T47D (cell line): ENCODE results near the gene CTNNBL1.

ENCODE experiments used
- DNase-seq, 2 experiments: peaks; one replicate each; pipeline versions ENCODE4 v3.0.0 to v3.0.0-alpha.2; 2011 to 2012; ENCODE audit warnings: low read depth in 1 of 2, low spot score in 1 of 2
- JUND ChIP-seq: IDR thresholded peaks from 2 replicates; pipeline ENCODE4 v1.6.1; 2012; ENCODE audit warnings: low read depth
- in situ Hi-C: cut with HindIII; loops from 2 replicates; pipeline ENCODE4 v1.10.0; 2016; ENCODE audit warnings: low sequenced_read_pairs, low pct_unique_long_range_greater_than_20kb

The CTNNBL1 gene

DNA sequence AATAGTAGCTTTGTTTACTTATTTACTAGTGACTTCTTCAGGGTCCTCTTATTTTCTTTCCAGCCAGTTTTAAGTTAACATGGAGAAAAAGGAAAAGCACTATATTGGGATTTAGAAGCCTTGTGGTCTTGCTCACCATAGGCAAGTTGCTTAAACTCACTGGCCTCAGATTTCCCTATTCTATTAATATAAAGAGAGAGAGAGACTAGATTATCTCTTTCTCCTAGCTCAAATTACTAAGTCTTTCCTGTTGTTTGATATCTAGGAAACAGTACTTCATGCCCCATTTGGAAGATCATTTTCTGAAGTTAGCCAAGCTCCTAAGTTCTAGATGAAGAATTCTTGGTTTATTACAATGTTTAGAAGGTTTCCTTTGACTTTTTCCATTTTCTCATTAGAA, 32.5 kb downstream of the CTNNBL1 start:
- no peak for TF ChIP-seq JUND
- in situ Hi-C loops: no loop called here
- no peak for DNase-seq

DNA sequence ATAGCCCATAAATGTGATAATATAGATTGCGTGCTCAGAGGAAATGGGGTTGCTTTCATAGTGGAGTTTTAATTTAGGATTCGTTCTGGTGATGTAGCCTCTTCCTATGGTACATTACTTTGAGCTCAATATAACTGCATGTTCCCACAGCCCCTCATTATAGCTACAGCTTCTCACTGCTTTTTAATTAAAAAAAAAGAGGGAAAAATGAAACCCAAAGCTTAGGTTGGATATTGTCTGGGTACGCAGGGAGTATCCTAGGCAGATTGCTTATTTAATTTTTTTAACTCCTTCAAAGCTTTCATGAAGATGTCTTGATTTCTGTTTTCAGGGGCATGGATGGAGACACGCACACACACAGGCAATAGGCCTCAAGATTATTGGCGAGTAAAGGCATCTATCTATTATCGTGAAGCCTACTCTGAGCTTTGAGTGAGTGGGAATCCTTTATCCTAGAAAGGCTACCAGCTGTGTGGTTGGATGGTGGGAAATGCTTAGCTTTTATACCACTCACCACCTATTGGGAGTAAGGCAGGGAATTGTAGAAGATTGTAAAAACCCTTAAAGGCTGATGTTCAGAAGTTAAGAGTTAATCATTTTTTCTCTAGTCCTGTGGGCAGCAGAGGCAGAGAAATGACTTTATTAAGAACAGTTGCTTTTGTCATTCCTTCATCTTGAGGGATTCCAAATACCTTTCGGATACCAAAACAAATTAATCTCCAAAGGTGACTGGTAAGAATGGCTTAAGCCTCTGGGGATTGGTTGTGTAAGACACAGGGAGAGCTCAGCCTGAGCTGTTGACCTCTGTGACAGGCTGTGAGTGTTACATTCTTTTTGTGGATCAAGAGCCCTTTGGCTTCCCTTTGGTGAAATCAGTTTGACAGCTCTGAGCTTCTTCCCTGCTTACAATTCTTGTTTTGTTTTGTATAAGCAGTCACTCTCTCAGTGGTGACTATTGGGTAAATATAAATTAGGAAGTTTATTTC, 33.4 kb downstream of the CTNNBL1 start:
- DNase-seq: peak in 1 of 2 experiments; percentile 10
- TF ChIP-seq JUND: no peak
- in situ Hi-C loops: no loop called here

DNA sequence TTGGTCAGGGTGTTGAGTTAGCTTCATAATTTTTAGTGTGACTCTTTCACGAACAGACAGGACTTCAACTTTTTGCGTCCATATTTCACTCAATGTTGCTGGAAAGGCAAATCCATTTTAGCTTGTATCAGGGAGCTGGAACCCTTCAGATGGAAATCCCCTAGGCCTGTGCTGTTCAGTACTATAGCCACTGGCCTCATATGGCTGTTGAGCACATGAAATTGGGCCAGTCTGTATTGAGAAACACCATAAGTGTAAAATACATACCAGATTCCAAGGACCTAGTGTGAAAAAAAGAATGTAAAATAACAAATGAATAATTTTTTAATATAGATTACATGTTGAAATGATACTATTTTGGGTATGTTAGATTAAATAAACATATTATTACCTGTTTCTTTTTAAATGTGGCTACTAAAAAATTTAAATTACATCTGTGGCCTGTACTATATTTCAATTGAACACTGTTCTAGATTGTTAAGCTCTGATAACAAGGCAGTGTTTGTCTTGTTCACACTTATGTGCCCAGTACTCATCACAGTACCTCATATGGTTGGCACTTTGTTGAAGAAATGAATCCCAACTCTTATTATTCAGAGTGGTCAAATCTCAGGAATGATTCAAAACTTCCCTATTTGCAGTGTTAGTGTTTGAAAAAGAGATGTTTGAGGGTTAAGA, 34.3 kb downstream of the CTNNBL1 start:
- no peak for DNase-seq
- TF ChIP-seq JUND: no peak
- in situ Hi-C loops: no loop called here

DNA sequence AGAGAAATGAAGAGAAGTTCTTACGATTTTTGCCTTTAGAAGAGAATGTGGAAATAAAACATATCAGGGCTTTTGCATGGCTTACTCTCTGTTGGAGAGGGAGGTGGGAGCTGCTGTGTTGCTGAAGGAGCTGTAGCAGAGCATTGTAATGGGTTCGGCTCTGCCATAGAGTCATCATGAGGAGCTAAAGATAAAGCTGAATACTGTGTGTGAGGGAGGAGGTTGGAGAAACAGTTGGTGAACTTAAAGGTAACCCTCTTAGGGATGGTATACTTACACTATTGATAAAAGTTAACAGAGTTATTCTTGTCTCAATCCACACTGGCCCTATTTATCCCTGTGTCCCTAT, 34.8 kb downstream of the CTNNBL1 start:
- TF ChIP-seq JUND: no peak
- in situ Hi-C loops: no loop called here
- DNase-seq: no peak

DNA sequence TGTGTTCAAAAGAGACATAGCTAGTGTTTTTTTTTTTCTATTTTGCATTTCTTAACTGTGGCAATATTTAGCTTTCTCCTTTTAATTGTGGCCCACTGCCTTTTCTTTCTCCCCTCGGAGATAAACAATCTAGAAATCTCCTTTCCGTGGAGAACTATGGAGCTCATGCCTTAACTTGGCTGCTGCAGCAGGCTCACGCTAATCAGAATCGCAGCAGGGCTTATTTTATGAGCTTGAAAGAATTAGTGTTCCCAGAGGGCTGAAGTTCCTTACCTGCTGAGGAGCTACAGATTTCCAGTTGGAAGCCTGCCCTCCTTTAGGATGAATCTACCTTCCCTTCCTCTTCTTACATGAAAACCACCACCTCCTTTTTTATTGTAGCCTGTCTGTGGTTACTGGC, 35.6 kb downstream of the CTNNBL1 start:
- no peak for DNase-seq
- in situ Hi-C loops: no loop called here
- no peak for TF ChIP-seq JUND

DNA sequence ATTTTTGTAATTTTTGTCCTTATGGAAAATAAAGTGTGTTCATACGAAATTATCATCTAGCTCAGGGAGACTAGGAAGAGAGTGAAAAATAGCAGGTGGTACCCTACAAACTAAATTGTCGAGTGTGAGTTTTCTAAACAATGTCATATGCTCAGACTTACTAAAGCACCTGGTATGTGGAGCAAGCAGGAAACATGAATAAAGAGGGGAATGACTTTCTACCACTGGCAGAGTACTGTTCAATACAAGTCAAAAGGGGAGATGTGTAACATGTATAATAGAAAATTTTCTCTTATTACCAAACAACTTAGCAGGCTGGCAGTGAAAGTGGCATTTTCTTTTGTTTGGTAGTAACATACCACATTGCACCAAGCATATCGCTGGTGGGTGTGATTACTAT, 36.1 kb downstream of the CTNNBL1 start:
- DNase-seq: no peak
- TF ChIP-seq JUND: no peak
- in situ Hi-C loops: no loop called here

DNA sequence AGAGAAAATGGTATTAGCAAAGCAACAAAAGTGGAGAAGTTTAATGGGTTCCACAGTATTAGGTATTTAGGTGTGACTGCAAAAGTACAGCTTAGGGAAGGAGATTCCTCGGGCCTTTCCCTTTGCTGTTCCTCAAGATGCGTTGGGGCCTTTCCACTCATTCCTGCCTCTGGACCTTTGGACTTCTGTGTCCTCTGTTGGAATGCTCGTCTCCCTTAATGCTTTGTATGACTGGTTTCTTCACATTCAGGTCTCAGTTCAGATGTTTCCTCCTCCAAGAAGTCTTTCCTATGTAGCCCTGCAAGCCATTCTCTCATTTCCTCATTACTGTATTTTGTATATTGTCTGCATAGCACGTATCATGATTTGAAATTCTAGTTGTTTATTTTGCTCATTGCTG, 39.6 kb downstream of the CTNNBL1 start:
- in situ Hi-C loops: no loop called here
- no peak for TF ChIP-seq JUND
- DNase-seq: no peak

DNA sequence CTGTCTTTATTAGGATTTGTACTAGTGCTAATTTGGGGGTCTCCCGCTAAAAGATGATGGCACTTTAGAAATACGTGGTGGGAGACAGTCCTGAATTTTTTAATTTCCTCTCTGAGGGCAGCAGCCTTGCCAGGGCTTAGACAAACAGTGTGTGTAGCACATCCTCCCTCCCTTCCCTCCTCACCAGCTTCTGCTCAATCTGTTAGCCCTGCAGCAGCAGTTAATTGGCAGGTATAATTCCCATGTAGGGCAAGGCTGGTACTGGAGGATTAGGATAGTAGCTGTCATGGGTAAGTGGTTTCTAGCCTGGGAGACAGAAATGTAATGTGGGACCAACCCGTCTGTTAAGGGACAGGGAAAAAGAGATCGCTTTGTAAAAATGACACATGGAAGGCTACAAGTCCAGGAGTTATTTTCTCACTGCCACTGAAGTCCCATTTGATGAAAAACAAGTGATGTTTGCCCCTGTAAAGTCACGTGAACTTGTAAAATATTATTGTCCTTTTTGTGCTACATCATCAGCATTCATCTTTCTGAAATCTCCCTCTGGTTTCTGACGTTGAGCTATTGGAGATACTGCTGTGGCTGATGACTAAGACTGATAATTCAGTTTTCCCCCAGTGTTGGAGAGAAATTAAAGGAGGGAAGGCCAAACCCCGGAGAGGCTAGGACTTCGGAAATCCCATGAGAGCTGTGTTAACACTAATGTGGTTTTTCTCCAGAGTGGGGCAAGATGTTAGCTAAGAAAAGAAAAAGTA, 40.6 kb downstream of the CTNNBL1 start:
- TF ChIP-seq JUND: no peak
- in situ Hi-C loops: no loop called here
- no peak for DNase-seq

DNA sequence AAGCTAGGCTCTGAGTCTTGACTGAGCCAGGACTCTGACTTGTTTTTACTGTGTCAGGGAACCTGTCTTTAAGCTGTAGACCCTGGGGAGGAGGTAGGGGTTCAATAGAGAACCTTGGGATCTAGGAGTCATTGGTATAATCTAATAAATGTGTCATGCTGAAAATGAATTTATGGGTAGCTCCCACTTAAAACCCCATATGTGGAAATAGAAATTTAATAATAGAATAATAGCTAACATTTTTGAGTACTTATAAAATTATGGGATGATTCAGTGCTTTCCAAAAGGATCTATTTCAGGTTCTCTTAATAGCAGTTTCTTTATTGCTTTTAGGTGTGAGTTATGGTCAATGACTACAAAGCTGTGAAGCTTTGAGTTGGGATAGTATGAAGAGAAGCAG, 41.7 kb downstream of the CTNNBL1 start:
- no peak for TF ChIP-seq JUND
- in situ Hi-C loops: no loop called here
- DNase-seq: no peak

DNA sequence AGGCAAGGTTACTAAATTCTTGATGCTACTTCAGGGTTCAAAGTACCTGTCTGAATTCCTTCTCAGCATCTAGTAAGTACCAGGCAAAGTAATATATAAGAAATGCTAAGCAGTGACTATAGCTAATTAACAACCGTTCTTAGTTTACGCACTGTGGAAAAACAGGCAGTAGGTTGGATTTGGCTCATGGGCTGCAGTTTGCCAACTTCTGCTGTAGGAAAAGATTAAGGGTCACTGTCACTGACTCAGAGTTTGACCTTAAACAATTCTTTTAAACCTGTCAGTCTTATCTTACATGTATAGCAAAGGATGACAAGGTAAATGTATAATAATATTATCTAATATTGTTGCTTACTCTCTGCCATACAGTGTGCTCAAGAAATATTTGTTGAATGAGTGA, 42.3 kb downstream of the CTNNBL1 start:
- DNase-seq: no peak
- in situ Hi-C loops: no loop called here
- no peak for TF ChIP-seq JUND

DNA sequence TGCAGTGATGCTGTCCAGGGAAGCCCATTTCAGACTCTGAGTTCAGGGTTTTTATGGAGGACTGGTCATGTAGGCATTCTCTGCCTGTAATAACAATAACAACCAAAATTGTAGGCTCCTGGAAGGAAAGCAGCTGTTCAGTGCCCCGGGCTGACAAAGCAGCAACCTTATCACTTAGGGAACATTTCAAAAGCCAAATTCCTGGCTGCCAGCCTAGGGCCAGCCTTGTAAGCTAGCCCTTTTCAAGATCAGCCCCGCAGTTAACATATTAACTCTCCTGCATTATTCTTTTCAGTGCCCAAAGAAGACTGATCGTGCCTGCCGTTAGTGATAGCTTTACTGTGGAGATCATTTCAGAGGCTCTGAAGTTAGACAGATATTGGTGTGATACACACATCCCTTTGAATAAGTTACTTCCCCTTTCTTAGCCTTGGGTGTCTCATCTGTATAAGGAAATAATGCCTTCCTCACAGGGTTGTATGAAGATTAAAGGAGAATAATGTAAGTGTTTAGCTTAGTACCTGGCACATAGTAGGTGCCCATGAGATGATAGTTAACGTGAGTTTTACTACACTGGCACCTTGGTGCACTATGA, 44.1 kb downstream of the CTNNBL1 start:
- DNase-seq: no peak
- no peak for TF ChIP-seq JUND
- in situ Hi-C loops: no loop called here

DNA sequence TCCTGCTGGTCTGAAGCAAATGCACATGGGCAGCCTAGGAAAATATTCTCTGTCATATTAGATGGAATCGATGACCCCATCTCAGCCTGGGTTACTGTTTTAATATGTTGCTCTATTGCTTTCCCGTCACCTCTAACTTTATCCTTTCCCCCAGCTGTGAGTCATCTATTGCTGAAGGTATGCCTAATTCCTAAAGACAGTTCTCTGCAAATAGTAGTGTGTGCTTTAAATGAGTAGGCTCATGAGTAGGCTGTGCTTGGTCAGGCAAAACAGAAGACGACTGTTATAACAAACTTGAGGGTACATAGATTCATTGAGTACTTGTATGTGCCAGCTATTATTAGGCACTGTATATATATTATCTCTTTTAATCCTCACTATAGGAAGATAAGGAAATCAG, 47.2 kb downstream of the CTNNBL1 start:
- TF ChIP-seq JUND: no peak
- no peak for DNase-seq
- in situ Hi-C loops: no loop called here

DNA sequence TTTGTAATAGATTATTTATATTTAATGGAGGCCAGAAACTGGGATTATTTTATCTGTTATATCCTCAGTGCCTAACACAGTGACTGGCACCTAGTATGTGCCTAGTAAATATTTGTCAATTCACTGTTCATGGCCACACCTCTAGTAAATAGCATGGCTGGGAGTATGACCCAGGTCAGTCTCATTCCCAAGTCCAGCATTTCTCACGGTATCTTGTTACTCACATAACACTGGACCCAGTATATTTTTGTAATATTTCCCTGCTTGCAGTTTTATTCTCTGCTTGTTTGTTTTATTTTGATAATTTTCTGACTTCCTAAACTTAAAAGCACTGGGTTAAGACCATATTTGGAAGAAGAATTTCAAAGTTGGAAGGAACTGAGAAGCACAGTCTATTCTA, 47.7 kb downstream of the CTNNBL1 start:
- in situ Hi-C loops: no loop called here
- TF ChIP-seq JUND: no peak
- DNase-seq: peak in 1 of 2 experiments; percentile 55
